HG03060 (cell line): Measurements from ENCODE around the gene MREG.
"Not testable (repeated sequence)": the region's sequence is repeated elsewhere in the genome, so short reads cannot be mapped to it uniquely, and the experiment has no call there.

Source experiments
- ATAC-seq: cut with Tn5 transposase; IDR thresholded peaks from one replicate; pipeline ENCODE4 v1.9.1; 2021; ENCODE audit warnings: low read depth, moderate number of reproducible peaks; ENCODE audit not compliant: unreplicated experiment

Gene MREG

DNA sequence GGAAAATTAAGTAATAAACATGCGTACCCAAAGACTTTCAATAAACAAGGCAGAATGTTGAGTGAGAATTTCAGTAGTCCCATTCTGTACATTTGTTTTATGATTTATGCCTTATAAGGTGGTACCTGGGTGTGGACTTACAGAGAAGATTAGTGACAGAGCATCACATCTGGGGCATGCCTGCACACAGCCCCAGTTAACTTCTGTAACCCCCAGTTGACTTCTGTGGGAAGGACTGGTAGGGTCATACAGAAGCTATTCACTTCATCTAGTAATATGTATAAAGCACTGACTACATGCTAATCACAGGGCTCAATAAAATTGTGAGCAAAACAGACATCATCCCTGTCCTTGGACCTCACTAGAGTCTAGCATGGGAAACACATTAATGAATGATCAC lies 16.1 kb downstream of the MREG start:
- ATAC-seq: no peak

DNA sequence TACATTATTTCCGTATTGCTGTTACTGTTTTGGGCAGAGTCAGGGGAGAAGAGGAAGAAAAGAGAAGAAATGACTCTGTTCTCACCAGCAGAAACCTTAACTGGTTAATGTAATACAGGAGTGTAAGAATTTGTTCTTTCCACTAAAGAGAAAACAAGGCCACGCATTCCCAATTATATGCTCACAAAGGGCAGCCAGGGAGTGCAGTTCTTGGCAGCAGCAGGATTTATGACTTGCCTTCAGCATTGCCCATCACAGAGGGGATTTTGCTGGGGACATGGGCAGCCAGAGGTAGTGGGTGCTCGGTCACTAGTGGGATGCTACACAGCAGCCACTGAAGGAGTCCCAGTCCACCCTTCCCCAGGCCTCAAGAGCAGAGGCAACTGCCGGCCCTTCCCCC lies 18.4 kb downstream of the MREG start:
- no peak for ATAC-seq

DNA sequence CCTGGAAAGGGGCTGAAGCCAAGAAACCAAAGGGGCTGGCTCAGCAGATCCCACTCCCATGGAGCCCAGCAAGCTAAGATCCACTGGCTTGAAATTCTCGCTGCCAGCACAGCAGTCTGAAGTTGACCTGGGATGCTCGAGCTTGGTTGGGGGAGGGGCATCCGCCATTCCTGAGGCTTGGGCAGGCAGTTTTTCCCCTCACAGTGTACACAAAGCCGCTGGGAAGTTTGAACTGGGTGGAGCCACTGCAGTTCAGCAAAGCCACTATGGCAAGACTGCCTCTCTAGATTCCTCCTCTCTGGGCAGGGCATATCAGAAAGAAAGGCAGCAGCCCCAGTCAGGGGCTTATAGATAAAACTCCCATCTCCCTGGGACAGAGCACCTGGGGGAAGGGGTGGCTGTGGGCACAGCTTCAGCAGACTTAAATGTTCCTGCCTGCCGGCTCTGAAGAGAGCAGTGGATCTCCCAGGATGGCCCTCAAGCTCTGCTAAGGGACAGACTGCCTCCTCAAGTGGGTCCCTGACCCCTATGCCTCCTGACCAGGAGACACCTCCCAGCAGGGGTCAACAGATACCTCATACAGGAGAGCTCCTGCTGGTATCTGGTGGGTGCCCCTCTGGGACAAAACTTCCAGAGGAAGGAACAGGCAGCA lies 24.7 kb downstream of the MREG start:
- ATAC-seq: not testable (repeated sequence)

DNA sequence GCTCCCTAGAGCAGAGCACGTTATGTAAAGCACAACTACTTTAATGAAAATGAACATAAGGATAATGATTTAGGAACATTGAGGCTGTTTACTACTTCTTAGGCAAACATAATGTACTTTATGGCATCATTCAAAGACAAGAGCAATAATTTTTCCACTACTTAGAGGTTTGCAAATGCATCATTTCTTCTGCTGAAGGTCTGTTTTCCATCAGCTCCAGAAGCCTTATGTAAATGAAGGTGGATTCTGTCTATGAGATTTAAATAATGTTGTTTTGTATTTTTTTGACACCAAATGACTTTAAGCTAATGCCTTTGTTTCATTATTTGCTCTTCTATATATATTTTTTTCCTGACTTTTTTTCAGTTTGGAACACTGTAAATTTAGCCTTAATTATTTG lies 28.1 kb downstream of the MREG start:
- no peak for ATAC-seq

DNA sequence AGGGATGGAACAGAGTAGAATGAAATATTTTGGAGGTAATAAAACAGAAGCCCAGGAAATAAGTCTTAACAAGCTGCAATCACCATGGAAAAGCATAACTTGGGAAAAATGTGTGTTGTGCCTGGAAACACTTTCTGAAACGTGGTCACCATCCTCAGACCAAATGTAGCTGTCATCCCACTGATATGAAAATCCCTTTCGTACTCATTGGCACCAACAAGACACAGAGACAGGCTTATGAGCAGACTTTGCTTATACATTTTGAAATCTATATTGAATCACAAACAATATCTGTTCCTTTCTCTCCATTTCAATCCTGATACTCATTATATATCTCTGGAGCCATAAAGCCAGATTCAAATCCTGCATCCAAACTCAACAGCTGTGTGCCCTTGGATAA lies 28.7 kb downstream of the MREG start:
- no peak for ATAC-seq

DNA sequence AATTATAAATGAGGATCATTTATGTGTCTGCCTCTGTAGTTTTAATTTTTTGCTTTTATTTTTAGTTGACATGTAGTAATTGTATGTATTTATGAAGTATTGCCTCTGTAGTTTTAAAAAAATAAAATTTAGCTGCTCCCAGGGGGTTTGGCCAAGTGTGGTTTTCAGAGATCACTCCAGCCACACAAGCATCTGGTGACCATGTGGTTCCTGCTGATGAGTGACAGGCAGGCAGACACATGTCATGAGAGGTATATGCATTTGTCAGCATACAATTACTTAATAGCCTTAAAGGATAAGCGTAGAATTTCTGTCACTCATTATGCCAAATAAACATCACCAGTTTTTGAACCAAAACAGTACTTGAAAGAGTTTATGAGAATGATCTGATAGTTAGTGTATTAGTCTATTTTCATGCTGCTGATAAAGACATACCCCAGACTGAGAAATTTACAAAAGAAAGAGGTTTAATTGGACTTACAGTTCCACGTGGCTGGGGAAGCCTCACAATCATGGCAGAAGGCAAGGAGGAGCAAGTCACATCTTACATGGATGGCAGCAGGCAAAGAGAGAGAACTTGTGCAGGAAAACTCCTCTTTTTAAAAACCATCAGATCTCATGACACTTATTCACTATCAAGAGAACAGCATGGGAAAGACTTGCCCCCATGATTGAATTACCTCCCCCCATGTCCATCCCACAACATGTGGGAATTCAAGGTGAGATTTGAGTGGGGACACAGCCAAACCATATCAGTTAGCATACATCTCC lies 29.6 kb downstream of the MREG start:
- ATAC-seq: peak; percentile 58

DNA sequence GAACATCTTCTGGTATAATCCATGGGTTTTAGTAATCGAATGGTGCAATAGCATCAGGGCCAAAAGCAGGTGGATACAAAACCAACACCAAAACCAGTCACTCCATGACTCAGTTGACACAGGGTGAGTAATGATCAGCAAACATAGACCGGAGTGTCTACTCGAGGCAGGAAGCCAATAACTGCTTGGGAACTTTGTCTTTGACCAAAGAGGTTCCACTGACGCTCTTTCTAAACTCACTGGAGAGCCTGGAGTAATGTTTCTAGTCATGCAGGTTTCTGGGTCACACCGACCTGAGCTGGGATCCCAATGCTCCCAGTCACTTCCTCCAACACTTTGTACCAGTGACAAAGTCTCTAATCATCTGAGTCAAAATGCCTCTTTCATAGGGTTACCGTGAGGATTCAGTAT lies 30.9 kb downstream of the MREG start:
- no peak for ATAC-seq

DNA sequence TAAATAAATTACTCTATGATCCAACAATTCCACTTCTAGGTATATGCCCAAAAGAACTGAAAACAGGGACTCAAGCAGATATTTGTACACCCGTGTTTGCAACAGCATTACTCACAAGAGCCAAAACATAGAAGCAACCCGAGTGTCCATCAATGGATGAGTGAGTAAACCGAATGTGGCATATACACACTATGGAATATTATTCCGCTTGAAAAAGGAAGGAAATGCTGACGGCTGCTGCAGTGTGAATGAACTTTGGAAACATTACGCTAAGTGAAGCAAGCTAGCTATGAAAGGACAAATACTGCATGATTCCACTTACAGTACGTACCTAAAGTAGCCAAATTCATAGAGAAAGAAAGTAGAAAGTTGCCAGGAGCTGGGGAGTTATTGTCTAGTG lies 32.2 kb downstream of the MREG start:
- ATAC-seq: no peak

DNA sequence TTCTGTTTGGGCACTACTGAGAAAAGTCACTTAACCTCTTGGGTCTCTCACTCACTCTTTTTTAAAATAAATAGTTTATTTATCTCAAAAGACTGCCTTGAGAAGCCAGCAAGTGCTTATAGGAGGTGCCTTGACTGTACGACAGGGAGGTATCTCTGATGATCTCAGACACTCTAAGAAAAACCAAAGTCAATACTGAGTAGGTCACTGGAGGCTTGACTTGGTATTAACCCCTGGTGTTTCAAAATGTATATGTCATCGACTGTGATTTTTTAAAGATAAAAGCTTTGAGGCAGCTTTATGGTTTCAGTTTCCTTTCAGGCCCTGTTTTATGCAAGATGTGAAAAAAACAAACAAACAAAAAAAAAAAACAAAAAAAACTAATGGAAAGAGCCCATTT lies 33.7 kb downstream of the MREG start:
- ATAC-seq: peak; percentile 56

DNA sequence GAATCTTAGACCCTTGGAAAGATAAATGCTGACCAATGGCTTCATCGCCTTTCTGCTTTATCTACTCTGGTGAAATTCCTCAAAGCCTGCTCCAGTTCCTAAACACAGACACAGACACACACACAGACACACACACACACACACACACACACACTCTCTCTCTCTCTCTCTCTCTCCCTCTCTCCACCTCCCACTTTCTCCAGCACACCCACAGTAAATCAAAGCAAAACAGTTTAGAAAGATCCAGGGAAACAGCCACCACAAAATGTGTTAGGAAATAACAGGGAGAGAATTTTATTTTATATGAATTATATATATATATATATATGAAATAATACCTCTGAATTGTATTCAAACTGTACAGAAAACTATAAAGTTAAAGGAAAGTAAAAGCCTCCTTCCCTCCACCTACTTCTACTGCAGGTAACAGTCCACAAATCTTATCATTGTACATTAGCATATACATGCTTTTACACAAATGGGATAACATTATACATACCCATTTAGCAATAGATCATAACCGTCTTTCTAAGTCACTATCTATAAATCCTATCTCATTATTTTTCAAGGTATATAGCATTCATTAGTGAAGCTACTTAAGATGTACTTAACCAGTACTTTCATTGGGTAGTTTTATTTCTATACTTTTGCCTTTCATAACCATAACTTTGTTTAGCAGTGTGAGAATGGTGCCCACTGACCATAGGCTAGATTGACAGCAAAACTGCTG lies 38.5 kb downstream of the MREG start:
- no peak for ATAC-seq

DNA sequence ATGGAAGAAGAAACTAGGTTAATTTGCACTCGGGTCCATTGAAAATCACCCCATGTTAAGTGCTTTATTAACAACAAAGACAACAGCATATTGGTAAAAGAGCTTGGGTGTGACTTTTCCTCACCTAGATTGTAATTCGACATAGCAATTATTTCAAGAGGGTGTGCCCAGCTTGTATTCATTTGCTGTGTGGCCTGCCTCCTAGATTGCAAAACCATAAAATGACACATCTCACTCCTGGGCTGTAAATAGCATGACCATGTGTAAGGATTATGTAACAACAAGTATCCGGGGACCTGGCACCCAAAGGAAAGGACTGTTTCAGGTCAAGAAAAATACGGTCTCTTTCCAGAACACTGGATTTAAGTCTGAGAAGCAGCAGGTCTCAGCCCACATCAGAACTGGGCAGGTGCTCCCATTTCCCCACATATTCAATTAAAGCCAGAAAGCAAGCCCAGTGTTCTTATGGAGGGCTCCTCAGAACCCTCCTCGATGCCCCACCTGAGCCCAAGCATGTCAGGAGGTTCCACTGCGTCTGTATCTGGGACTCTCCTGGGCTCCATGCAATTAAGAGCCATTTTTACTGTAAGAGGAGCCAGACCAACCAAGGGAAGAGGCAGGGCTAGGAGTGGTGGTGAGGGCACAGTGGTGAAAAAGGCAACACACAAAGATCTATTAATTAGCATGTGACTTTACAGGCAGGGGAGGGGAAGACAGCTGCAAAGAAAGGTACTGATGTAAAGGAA lies 39.2 kb downstream of the MREG start:
- no peak for ATAC-seq

DNA sequence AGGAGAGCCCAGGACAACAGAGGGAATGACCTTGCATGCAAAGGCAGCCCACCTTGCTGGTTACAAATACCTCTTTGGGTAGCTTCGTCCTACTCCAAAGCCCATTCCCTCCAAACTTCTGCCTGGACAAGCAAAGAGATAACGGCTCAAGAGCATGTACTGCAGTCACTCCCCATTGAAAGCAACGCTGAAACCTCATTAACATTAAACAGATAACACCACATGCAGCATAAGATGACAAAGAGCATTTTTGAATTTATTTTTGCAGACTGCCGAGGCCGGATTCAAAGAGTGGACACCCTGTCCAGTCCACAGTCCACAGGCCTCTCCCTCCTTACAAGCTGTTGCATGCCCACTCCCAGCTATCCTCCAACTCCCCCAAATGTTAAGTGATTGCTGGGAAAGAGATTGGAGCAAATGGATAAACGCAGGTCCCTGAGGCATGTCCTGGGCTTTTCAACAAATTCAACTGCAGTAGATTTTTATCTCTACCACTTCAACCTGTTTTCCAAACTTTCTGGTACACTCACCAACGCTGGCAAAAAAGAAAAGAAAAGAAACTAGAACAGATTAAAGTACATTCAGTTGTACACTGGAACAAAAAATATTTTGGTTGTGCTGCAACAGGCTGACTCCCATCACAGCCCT lies 40.1 kb downstream of the MREG start:
- ATAC-seq: no peak

DNA sequence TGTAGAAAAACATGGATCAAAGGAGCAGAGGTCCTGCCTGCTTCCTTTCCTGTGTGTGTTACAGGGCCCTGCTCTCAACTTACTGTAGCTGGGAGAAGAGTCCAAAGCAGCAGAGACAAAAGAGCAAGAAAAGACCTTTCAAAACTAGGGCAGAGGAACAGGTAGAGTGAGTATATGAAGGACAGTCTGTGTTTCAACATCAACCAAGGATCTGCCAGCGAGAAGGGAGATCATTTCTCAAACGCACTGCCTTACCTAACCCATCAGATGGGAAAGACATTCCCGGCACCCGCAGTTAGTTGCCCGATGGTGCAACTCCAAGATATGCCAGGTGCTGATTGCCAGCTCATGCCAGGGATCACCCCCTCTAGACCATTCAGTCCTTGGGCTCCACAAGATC lies 41.7 kb downstream of the MREG start:
- no peak for ATAC-seq

DNA sequence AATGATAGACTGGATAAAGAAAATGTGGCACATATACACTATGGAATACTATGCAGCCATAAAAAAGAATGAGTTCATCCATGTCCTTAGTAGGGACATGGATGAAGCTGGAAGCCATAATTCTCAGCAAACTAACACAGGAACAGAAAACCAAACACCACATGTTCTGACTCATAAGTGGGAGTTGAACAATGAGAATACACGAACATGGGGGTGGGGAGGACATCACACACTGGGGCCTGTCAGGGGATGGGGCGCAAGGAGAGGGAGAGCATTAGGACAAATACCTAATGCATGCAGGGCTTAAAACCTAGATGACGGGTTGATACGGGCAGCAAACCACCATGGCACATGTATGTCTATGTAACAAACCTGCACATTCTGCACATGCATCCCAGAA lies 42.5 kb downstream of the MREG start:
- not testable (repeated sequence) for ATAC-seq

DNA sequence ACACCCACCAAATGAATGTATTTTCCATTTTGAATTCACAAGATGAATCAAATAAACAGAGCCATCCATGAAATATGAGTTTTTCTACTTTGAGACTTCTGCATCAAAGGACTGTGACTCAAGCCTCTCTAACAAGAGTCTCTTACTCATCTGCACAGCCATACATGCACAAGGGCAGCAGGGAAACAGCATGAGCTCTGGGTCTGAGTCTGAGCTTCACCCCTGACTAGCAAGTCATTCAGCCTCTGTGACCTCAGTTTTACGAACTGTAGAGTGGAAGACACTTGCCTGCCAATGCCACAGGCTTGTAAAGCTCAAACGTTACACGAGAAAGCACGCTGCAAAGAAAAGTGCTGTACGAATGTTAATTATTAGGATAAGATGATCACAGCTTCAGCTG lies 42.9 kb downstream of the MREG start:
- ATAC-seq: no peak

DNA sequence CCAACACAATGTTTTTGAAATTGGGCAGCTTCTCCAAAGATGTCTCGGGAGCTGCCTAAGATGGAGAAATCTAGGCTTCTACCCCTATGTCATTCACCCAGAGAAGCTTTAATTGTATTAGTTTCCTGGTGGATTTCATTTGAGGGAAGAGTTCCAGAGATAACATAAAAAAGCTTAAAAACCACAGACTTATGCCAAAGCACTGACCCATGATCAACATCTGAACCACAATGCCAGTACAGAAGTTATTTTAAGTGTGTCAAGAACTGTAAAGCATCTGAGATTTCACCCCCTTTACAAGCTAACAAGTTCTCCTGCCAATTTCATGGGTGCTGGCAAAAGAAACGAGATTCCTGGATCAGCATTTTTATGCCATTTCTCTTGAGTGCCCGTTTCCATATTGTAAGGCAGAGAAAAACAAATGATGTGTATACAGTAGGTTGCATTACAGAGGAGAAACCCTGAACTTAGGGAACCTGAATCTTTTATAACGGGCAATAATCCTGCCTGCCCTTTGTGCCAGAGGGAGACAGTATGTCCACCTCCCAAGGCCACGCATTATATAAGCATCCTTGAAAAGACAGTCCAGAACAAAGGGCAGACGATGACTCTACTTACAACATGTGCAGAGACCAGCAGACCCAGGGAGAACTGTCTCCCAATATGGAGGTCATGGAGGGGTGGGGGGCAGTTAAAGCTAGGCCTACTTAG lies 44.1 kb downstream of the MREG start:
- ATAC-seq: no peak

DNA sequence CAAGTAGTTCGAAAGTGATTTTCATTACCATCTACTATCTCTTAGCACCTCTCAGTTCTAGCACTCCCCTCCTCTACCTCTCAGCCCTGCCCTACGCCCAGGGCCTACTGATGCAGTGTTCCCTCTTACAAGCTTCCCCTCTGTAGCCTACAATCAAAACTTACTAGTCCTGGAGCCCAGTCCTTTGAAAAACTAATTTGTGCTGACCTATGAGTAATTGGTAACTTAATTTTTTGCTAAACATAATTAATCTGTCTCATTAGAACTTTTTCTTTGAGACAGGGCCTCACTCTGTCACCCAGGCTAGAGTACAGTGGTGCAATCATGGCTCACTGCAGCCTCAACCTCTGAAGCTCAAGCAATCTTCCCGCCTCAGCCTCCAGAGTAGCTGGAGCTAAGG lies 44.9 kb downstream of the MREG start:
- ATAC-seq: no peak

DNA sequence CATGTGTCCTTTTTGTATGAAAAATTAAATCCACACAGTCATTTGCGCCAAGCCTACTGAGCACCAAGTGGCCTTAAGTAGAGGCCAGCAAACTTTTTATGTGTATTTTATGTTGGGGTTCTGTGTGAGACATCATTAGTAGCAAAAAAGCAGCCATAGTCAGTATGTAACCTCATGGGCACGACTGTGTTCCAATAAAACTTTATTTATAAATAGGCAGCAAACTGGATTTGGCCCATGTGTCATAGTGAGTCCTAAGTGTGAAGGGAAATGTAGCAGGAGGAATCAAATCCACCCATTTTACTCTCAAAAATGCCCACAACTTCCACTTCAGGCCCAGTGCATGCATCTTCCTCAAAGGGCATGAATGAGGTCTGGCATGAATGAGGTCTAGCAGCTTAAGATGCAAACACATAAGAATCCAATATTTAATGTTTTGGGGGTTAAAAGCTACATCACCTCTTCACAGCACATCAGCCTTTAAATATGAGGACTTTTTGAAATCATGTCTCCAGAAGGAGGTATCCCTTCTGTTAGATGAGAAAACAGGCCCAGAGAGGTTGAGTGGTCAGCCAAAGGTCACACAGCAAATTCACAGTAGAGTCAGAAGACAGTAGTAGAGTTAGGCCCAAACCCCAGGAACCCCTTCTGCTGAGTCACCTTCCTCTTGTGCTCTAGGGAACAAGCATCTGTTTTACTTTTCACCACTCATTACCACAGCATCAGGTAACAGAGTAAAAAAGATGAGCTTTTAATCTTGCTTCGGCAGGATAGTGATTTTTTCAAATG lies 45.6 kb downstream of the MREG start:
- no peak for ATAC-seq

DNA sequence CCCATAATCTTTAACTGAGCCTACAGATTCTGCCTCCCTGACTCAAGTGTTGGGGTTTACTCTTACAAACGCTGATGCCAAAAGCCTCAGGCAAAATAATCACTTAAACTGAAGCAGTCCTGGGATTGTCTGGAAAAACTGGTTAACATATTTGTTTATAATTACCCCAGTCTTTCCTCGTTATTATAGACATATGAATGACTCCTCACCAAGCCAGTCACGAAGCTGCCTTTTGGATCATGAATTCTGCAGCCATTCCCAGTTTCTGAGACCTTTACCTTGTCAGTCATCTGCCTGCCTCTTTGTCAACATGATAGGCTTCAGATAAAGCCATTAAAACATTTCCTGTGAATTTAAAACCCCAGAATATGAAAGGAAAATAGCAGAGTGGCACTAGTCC lies 46.4 kb downstream of the MREG start:
- no peak for ATAC-seq
